Cardiac fibroblast (primary cell): Measurements from ENCODE around the gene GAA.

Experiments used
- DNase-seq, 2 donors: peaks; one replicate each; pipeline versions ENCODE4 v3.0.0 to v3.0.0-alpha.2; 2010; ENCODE audit warnings: low read depth in 2 of 2
- H3K4me3 ChIP-seq, 2 donors: replicated peaks in 1 of 2; 1 replicate in 1 of 2; 2 replicates in 1 of 2; pipeline ENCODE4 v1.5.1; 2011; ENCODE audit warnings: low read depth in 2 of 2, low read length in 2 of 2, mild to moderate bottlenecking in 2 of 2, moderate library complexity in 1 of 2
- CTCF ChIP-seq: IDR thresholded peaks from one replicate; pipeline ENCODE4 v1.5.1; 2011; ENCODE audit warnings: low read depth, mild to moderate bottlenecking, low read length, inconsistent platforms

The GAA gene

GRCh38 chr17:80142929-80143328, 41.5 kb downstream of the GAA start:
- no peak for TF ChIP-seq CTCF
- H3K4me3 ChIP-seq: no peak overlapping the region
- DNase-seq: no peak

- TF ChIP-seq CTCF: no peak
- peak overlapping the region; percentile 80 to 98 for H3K4me3 ChIP-seq
- no peak for DNase-seq
These were observed 44.0 kb downstream of the GAA start for GRCh38 chr17:80145076-80146075.

GRCh38 chr17:80146121-80147034, 45.0 kb downstream of the GAA start:
- peak; percentile 24 to 29 for DNase-seq
- peak overlapping the region; percentile 80 to 98 for H3K4me3 ChIP-seq
- no peak for TF ChIP-seq CTCF

- no peak for TF ChIP-seq CTCF
- peak; percentile 99 to 100 for DNase-seq
- peak within 1 kb of the TSS; percentile 80 to 98 for H3K4me3 ChIP-seq
These were observed 45.8 kb downstream of the GAA start, which contains the start of gene EIF4A3 for GRCh38 chr17:80147035-80147822. EIF4A3 (minus strand) TSS chr17:80147128; CDS start chr17:80146961, 167 bp downstream.

- TF ChIP-seq CTCF: no peak
- DNase-seq: peak; percentile 80 to 82
- no peak overlapping the region for H3K4me3 ChIP-seq
These were observed 50.0 kb downstream of the GAA start for GRCh38 chr17:80151333-80151732.
